Pancreas (tissue), 10 donors: ENCODE data around the gene SPEM2. TPM values are rescaled to one million over a fixed set of nuclear protein-coding genes. Genes with fewer than 3 reads are reported as not detected.

ENCODE experiments used
- ATAC-seq, 4 donors: fragments of 200-7000 bp; cut with Tn5 transposase; one replicate each; pipeline versions ENCODE4 v1.8.0 to v1.9.1; 2020; ENCODE audit warnings: mild to moderate bottlenecking in 4 of 4, moderate library complexity in 4 of 4
- DNase-seq, 6 donors: peaks; one replicate each; pipeline ENCODE4 v3.0.0-alpha.2; 2020
- FAIRE-seq: peaks from 2 replicates; lab custom pipeline; 2012; peaks lifted over from hg19 to GRCh38; lab: Jason Lieb, UNC
- H3K27ac ChIP-seq, 4 donors: fragments of 200-600 bp; sonication (generic); 1 replicate in 3 of 4; 2 replicates in 1 of 4; pipeline versions ENCODE4 v1.5.0 to v1.8.0; 2020
- H3K27me3 ChIP-seq, 4 donors: fragments of 200-600 bp; one replicate each; pipeline ENCODE4 v1.8.0; 2021
- H3K36me3 ChIP-seq, 3 donors: fragments of 200-600 bp; sonication (generic) in 1 of 3; one replicate each; pipeline versions ENCODE4 v1.5.0 to v1.8.0; 2020 to 2021
- H3K4me1 ChIP-seq, 3 donors: fragments of 200-600 bp; one replicate each; pipeline ENCODE4 v1.8.0; 2021
- H3K4me3 ChIP-seq, 4 donors: fragments of 200-600 bp; sonication (generic) in 2 of 4; one replicate each; pipeline versions ENCODE4 v1.5.0 to v1.8.0; 2020 to 2021
- H3K9me3 ChIP-seq, 4 donors: fragments of 200-600 bp; one replicate each; pipeline ENCODE4 v1.8.0; 2021
- CTCF ChIP-seq, 4 donors: fragments of 200-600 bp; sonication (generic) in 3 of 4; IDR thresholded peaks; one replicate each; pipeline versions ENCODE4 v1.5.0 to v1.8.0; 2021; ENCODE audit warnings: antibody characterized with exemption in 4 of 4
- WGBS, 2 donors: extraction: QIAGEN DNeasy Blood & Tissue Kit; methylation state at CpG; one replicate each; pipeline ENCODE4 v1.1.7; 2013; 5-methylcytosine and 5-hydroxymethylcytosine counted together
- intact Hi-C, 3 donors: fragments of 100-400 bp; cut with DNase I; formaldehyde crosslinking; loops; one replicate each; pipeline versions ENCODE4 v1.11.1 to v1.14.2; 2022
- polyA plus RNA-seq, 2 donors: library from polyadenylated mRNA; stranded (reverse); fragments of 200-250 nt; gene quantifications; one replicate each; pipeline ENCODE4 v1.2.3, GENCODE V29; 2013
- total RNA-seq, 6 donors: library from RNA; stranded (reverse); fragmentation: NEBNext Ultra II Directional in 4 of 6; extraction: Animal tissue kit (Norgen Biotek cat#: 25700) in 4 of 6; gene quantifications; one replicate each; pipeline versions ENCODE4 v1.2.1 to v1.2.4, GENCODE V29; 2021 to 2023
- donor health status: healthy with polysubstance abuse.
- donor health status: DM: no; HTN: no; CAD: no; lungs with moderate emphysema.
- donor health status: DM: no; HTN: no; CAD: no.
- donor health status: control.
- donor health status: control.
- donor health status: Bipolar disorder and iron deficiency.
- donor health status: DM: yes; HTN: yes; CAD: no.
- donor health status: DM: no; HTN: no; CAD: no.
- donor health status: DM: no; HTN: no; CAD: no.
- donor health status: DM: yes; HTN: yes; CAD: no.

SPEM2 gene
- total and polyA plus RNA-seq, 8 donors: not detected

GRCh38 chr17:7408863-7409262, 16.6 kb upstream of the SPEM2 start:
- Histone ChIP-seq H3K9me3 (no peaks in the 10 kb centered on the region), H3K27me3 (no peaks in the 10 kb centered on the region), H3K27ac (no peak overlapping the region), H3K4me1 (no peaks in the 10 kb centered on the region), H3K4me3 (no peak overlapping the region), H3K36me3 (no peaks in the 10 kb centered on the region)
- no peak for TF ChIP-seq CTCF (IDR thresholded peaks at IDR 0.05)
- no peak for DNase-seq
- WGBS, 2 donors: 66 to 72% methylated on average over 6 of the region's 6 CpGs
- ATAC-seq: no peak
- intact Hi-C loops: no loop called here
- no peak for FAIRE-seq

DNA sequence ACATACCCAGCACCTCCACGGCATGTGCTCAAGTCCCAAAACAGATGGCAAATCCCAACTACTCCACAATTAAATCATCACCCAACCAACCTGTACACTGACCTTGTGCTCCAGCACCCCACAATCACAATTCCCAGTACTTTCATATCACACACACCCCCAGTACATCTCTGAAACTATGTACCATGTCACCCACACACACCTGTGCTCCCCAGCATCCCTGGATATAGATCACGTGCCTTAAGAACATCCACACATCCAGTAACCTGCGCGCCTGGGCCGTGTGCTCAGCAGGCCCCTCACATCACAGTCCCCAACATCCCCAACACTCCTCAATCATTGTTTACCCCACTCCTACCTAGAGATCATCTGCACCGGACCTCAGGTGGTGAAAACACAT, 15.7 kb upstream of the SPEM2 start:
- H3K9me3 ChIP-seq: no peaks in the 10 kb centered on the region
- no peaks in the 10 kb centered on the region for H3K36me3 ChIP-seq
- FAIRE-seq: no peak
- TF ChIP-seq CTCF (IDR thresholded peaks at IDR 0.05): no peak
- 81 to 85% methylated on average over 6 of the region's 6 CpGs for WGBS, 2 donors
- H3K27ac ChIP-seq: no peak overlapping the region
- no peaks in the 10 kb centered on the region for H3K4me1 ChIP-seq
- no peak for ATAC-seq
- no peak for DNase-seq
- H3K27me3 ChIP-seq: no peaks in the 10 kb centered on the region
- H3K4me3 ChIP-seq: no peak overlapping the region
- intact Hi-C loops: no loop called here

DNA sequence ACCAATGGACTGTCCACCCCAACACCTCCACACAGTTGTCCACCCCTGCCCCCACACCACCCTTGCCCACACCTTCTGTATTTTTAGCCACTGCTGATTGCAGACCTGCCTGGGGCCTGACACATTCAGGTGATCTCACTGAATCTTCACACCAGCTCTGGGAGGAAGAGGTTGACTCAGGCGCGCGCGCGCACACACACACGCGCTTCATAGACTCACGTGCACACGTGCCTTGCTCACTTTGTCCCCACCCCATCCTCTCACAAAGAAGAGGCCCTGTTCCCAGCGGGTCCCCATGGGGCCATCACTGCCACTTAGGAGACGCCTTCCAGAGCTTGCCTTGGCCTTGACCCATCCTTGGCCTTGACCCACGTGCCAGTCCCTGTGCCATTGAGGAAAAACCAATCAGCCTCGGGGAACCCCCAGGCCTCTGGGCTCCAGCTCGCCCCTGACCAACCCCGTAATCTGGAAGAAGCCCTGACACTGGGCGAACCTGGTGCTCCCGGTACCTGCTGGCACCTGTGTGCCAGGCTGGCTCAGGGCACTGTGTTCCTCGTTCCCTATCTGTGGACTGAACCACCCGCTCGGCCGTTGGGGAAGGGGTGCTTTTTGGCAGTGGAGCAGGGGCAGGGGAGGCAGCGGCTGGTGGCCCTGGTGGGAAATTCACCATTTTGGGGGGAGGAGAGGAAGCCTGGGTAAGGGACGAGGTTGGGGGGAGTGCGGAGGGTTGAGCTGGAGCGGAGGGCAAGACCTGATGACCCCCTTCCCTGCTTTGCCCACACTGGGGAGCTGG, 14.6 kb upstream of the SPEM2 start:
- H3K4me1 ChIP-seq: no peaks in the 10 kb centered on the region
- no peak overlapping the region for H3K27ac ChIP-seq
- intact Hi-C loops: no loop called here
- no peak overlapping the region for H3K4me3 ChIP-seq
- DNase-seq (no peak), FAIRE-seq (no peak), ATAC-seq (no peak)
- H3K27me3 ChIP-seq: no peaks in the 10 kb centered on the region
- no peaks in the 10 kb centered on the region for H3K9me3 ChIP-seq
- TF ChIP-seq CTCF (IDR thresholded peaks at IDR 0.05): no peak
- no peaks in the 10 kb centered on the region for H3K36me3 ChIP-seq
- WGBS, 2 donors: 81 to 82% methylated on average over 25 of the region's 25 CpGs

GRCh38 chr17:7411427-7411750, 14.0 kb upstream of the SPEM2 start:
- FAIRE-seq (no peak), ATAC-seq (no peak), DNase-seq (no peak)
- no peaks in the 10 kb centered on the region for H3K9me3 ChIP-seq
- H3K27ac ChIP-seq: no peak overlapping the region
- intact Hi-C loops: no loop called here
- no peaks in the 10 kb centered on the region for H3K4me1 ChIP-seq
- no peaks in the 10 kb centered on the region for H3K36me3 ChIP-seq
- no peaks in the 10 kb centered on the region for H3K27me3 ChIP-seq
- 83 to 91% methylated on average over 8 of the region's 8 CpGs for whole genome bisulfite sequencing, 2 donors
- no peak for TF ChIP-seq CTCF (IDR thresholded peaks at IDR 0.05)
- H3K4me3 ChIP-seq: no peak overlapping the region

- Histone ChIP-seq H3K27me3 (no peaks in the 10 kb centered on the region), H3K4me1 (no peaks in the 10 kb centered on the region), H3K9me3 (no peaks in the 10 kb centered on the region), H3K4me3 (no peak overlapping the region), H3K27ac (no peak overlapping the region), H3K36me3 (no peaks in the 10 kb centered on the region)
- FAIRE-seq (no peak), ATAC-seq (peak in 2 of 4 donors; percentile 18 to 33), DNase-seq (no peak)
- TF ChIP-seq CTCF (IDR thresholded peaks at IDR 0.05): no peak
- WGBS, 2 donors: 76 to 81% methylated on average over 6 of the region's 6 CpGs
- intact Hi-C loops: no loop called here
These were observed 11.9 kb upstream of the SPEM2 start for GRCh38 chr17:7413346-7413985.
